IgD-negative memory B cell (primary cell): ENCODE results near the gene YBX1. TPM values are rescaled to one million over a fixed set of nuclear protein-coding genes. Genes with fewer than 3 reads are reported as not detected.
A peak's percentile ranks its signal among the peaks of the same experiment; 100 is the strongest.
"Not testable (repeated sequence)": the region's sequence is repeated elsewhere in the genome, so short reads cannot be mapped to it uniquely, and the experiment has no call there.

Experiments used
- H3K27ac Mint-ChIP-seq, 3 donors: one replicate each; pipeline ENCODE4 v1.8.0; 2020 to 2022; ENCODE audit warnings: mild to moderate bottlenecking in 3 of 3, mixed read lengths in 3 of 3, moderate library complexity in 1 of 3
- H3K27me3 Mint-ChIP-seq: one replicate; pipeline ENCODE4 v1.8.0; 2021; ENCODE audit warnings: mixed read lengths
- H3K36me3 Mint-ChIP-seq: one replicate; pipeline ENCODE4 v1.8.0; 2020; ENCODE audit warnings: mild to moderate bottlenecking, mixed read lengths
- H3K4me1 Mint-ChIP-seq, 3 donors: one replicate each; pipeline ENCODE4 v1.8.0; 2020 to 2022; ENCODE audit warnings: mixed read lengths in 3 of 3, mild to moderate bottlenecking in 1 of 3
- H3K4me3 Mint-ChIP-seq, 4 donors: one replicate each; pipeline ENCODE4 v1.8.0; 2020 to 2022; ENCODE audit warnings: mild to moderate bottlenecking in 4 of 4, mixed read lengths in 4 of 4, moderate library complexity in 3 of 4
- H3K9me3 Mint-ChIP-seq, 3 donors: one replicate each; pipeline ENCODE4 v1.8.0; 2020 to 2021; ENCODE audit warnings: mixed read lengths in 3 of 3, mild to moderate bottlenecking in 1 of 3
- polyA plus RNA-seq: library from polyadenylated mRNA; unstranded; fragments of 300-500 nt; fragmentation: Illumina TruSeq; gene quantifications from one replicate; pipeline ENCODE4 v1.2.3, GENCODE V29; 2021

The YBX1 gene
- polyA plus RNA-seq, 1 donor from 2014 or later, result 116 TPM

DNA sequence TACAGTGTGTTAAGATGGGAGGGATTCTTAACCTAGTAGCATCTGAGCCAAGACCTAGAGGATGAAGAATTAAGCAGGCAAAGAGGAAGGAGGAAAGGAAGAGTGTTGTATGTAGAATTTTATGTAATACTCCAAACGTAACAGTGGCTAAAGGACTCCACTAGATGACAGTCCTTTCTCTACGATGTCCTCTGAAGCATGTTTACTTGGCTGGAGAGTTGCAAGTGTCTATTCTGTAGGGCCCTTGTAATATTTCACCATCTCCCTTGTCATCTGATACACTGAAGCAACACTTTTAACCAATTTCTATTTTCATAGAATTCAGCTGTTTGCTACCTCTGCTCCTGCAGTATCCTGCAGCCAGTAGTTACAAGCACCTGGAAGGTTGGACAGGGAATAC lies 2.2 kb upstream of the YBX1 start:
- no peaks in the 10 kb centered on the region for H3K27me3 Mint-ChIP-seq
- peak overlapping the region in 2 of 3 donors; percentile 99 to 100 for H3K27ac Mint-ChIP-seq
- peaks cover 0 to 3% (median 0%) of the 10 kb centered on the region in 3 donors for H3K9me3 Mint-ChIP-seq
- H3K36me3 Mint-ChIP-seq, result peaks cover 2% of the 10 kb centered on the region
- peaks cover 27 to 32% (median 28%) of the 10 kb centered on the region in 3 donors for H3K4me1 Mint-ChIP-seq
- peak overlapping the region in 3 of 4 donors; percentile 18 to 92 (median 58) for H3K4me3 Mint-ChIP-seq

DNA sequence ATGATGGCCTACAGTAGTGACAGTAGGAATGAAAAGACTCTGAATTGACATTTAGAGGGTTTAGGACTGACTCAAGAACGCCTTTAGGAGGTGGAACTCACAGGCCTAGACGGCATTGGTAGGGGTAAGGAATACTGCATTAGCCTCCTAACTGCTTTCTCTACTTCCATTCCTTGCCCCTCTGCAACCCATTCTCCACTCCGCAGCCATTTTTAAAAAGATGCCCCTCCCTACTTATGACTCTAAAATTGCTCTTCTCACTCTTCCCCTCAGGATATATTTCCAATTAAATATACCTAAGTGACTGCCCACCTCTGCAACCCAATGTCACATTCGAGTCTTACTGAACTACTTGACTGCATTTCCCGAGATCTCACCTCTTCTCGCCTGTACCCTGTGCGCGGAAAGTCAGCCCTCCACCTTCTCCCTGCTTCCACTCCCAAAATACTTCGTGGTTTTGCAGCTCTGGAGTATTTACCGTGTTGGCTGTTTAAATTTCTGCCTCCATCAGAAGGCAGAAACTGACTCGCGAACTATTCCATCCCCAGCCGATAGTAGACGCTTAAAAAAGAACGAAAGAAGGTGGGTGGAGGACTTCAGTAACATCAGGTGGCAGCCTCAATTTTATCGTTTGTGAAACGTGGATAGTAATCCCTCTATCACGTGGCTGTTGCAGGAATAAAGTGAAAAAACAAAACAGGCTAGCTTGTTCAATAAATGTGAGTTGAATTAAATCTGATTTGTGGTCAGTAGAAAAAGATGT lies 1.1 kb upstream of the YBX1 start:
- H3K4me1 Mint-ChIP-seq, result peaks cover 31 to 41% (median 37%) of the 10 kb centered on the region in 3 donors
- H3K36me3 Mint-ChIP-seq, result no peaks in the 10 kb centered on the region

GRCh38 chr1:42682484-42682738 lies 193 bp downstream of the YBX1 start:
- peaks cover 41 to 52% (median 47%) of the 10 kb centered on the region in 3 donors for H3K4me1 Mint-ChIP-seq
- H3K36me3 Mint-ChIP-seq, H3K27me3 Mint-ChIP-seq, H3K9me3 Mint-ChIP-seq: not testable (repeated sequence)
- peak overlapping the region; percentile 92 to 100 (median 98) for H3K4me3 Mint-ChIP-seq
- peak overlapping the region; percentile 99 to 100 (median 100) for H3K27ac Mint-ChIP-seq

More for the DNA sequence above, 1.1 kb upstream of the YBX1 start:
- Mint-ChIP-seq H3K27me3 (no peaks in the 10 kb centered on the region), H3K27ac (peak overlapping the region; percentile 99 to 100 (median 100)), H3K9me3 (peaks cover 0 to 3% (median 0%) of the 10 kb centered on the region in 3 donors), H3K4me3 (peak overlapping the region; percentile 92 to 100 (median 98))

DNA sequence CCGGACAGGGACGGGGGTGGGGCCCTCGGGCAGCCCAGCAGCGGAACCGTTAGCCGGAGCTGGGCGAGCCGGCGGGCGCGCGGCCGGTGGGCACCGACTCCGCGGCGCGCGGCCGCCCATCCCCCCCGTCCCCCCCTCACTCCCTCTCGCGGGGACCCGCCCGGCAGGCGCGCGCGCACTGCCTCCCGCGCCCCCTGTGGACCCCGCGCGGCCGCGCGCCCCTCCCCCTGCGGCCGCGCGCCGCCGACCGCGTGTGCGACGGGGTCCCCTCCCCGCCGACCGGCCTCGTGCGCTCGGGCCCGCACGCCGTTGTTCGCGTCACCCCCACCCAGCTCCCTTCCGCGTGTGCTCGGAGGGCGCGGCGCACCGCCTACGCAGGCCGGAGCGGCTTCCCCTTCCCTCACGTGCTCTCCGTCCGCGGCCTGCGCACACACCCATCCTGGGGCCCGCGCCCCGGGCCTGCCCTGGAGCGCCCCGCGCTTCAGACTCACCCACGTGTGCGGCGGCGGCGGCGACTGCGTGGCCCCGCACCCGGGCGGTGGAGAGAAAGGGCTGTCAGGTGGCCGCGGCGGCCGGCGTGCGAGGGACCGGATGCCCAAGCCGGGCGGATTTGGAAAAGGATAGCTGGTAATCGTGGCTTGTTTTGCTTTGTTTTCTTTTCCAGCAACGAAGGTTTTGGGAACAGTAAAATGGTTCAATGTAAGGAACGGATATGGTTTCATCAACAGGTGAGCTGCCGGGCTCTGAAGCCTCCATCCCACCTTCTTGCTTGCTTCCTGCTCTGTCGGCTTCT lies 717 bp downstream of the YBX1 start:
- Mint-ChIP-seq H3K27ac (peak overlapping the region; percentile 90 to 100 (median 94)), H3K9me3 (peaks cover 0 to 3% (median 0%) of the 10 kb centered on the region in 3 donors), H3K27me3 (no peaks in the 10 kb centered on the region), H3K36me3 (no peaks in the 10 kb centered on the region), H3K4me3 (peak overlapping the region; percentile 91 to 99 (median 96)), H3K4me1 (peaks cover 45 to 58% (median 52%) of the 10 kb centered on the region in 3 donors)

- H3K4me3 Mint-ChIP-seq, result peak overlapping the region; percentile 91 to 99 (median 96)
These were observed 1.9 kb downstream of the YBX1 start for GRCh38 chr1:42684139-42684538.

GRCh38 chr1:42686418-42686817 lies 4.2 kb downstream of the YBX1 start:
- Mint-ChIP-seq H3K4me1 (peaks cover 69 to 81% (median 73%) of the 10 kb centered on the region in 3 donors), H3K4me3 (peak overlapping the region in 3 of 4 donors; percentile 48 to 60 (median 56)), H3K36me3 (no peaks in the 10 kb centered on the region), H3K9me3 (peaks cover 0 to 3% (median 0%) of the 10 kb centered on the region in 3 donors), H3K27me3 (no peaks in the 10 kb centered on the region), H3K27ac (peak overlapping the region in 1 of 3 donors; percentile 67)

More at GRCh38 chr1:42684139-42684538, 1.9 kb downstream of the YBX1 start:
- no peaks in the 10 kb centered on the region for H3K27me3 Mint-ChIP-seq
- peaks cover 55 to 67% (median 62%) of the 10 kb centered on the region in 3 donors for H3K4me1 Mint-ChIP-seq
- peak overlapping the region; percentile 90 to 100 (median 94) for H3K27ac Mint-ChIP-seq
- peaks cover 0 to 3% (median 0%) of the 10 kb centered on the region in 3 donors for H3K9me3 Mint-ChIP-seq
- no peaks in the 10 kb centered on the region for H3K36me3 Mint-ChIP-seq

DNA sequence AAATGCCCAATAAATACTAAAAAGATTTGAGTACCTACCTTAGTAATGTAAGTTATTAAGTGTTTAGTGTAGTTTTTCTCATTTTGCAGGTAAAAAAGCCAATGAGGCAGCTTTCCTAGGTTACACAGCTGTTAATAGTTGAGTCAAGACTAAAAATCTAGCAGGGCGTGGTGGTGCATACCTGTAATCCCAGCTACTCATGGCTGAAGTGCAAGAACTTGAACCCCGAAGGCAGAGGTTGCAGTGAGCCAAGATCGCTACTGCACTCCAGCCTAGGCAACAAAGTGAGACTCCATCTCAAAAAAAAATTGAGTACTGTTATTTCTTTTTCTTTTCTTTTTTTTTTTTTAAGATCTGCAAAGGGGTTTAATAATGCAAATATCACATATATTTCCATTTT lies 7.7 kb downstream of the YBX1 start:
- H3K36me3 Mint-ChIP-seq, result no peaks in the 10 kb centered on the region
- H3K9me3 Mint-ChIP-seq, result no peaks in the 10 kb centered on the region
- H3K4me1 Mint-ChIP-seq, result peaks cover 67 to 80% (median 73%) of the 10 kb centered on the region in 3 donors
- H3K4me3 Mint-ChIP-seq, result peak overlapping the region in 2 of 4 donors; percentile 53 to 82
- H3K27me3 Mint-ChIP-seq, result no peaks in the 10 kb centered on the region
- no peak overlapping the region for H3K27ac Mint-ChIP-seq

- Mint-ChIP-seq H3K27me3 (no peaks in the 10 kb centered on the region), H3K36me3 (no peaks in the 10 kb centered on the region), H3K27ac (peak overlapping the region; percentile 63 to 83 (median 65)), H3K9me3 (no peaks in the 10 kb centered on the region), H3K4me3 (peak overlapping the region in 2 of 4 donors; percentile 30 to 72), H3K4me1 (peaks cover 61 to 73% (median 67%) of the 10 kb centered on the region in 3 donors)
These were observed 8.4 kb downstream of the YBX1 start for GRCh38 chr1:42690477-42691156.

DNA sequence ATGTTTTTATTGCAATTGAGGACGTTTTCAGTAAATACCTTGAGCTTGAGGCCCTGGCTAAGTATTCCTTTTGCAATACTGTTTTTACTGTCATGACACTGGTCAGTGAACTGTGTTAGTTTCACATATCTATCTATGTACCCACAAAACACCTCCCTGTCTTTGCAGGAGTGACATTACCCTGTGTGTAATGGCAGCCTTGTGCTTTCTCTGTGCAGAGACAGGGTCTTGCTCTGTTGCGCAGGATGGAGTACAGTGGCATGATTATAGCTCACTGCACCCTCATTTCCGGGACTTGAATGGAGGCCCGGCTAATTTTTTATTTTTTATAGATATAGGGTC lies 8.9 kb downstream of the YBX1 start:
- no peaks in the 10 kb centered on the region for H3K9me3 Mint-ChIP-seq
- peak overlapping the region in 2 of 4 donors; percentile 25 to 72 for H3K4me3 Mint-ChIP-seq
- no peaks in the 10 kb centered on the region for H3K36me3 Mint-ChIP-seq
- peak overlapping the region; percentile 63 to 83 (median 65) for H3K27ac Mint-ChIP-seq
- H3K27me3 Mint-ChIP-seq, result no peaks in the 10 kb centered on the region
- H3K4me1 Mint-ChIP-seq, result peaks cover 61 to 73% (median 63%) of the 10 kb centered on the region in 3 donors

DNA sequence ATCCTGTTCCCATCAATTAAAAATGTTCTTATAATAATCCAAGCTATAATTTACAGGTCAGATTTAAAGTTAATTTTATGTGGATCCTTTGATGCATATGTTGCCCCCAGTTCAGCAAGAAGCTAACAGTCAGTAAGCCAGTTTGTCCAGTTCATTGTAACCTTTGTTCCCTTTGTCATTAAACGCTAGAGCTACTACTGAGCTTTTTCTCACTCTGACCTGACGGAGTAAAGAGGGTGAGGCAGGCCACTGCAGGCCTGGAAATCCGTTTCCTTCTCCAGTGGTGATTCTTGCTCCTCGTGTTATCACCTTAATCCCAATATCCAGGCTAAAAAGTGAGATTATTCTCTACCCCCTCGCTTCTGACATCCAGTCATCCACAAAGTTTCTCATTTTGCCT lies 10.2 kb downstream of the YBX1 start:
- Mint-ChIP-seq H3K9me3 (no peaks in the 10 kb centered on the region), H3K36me3 (no peaks in the 10 kb centered on the region), H3K27ac (peak overlapping the region; percentile 3 to 75 (median 33)), H3K4me3 (peak overlapping the region in 1 of 4 donors; percentile 45), H3K27me3 (no peaks in the 10 kb centered on the region), H3K4me1 (peaks cover 50 to 64% (median 52%) of the 10 kb centered on the region in 3 donors)

DNA sequence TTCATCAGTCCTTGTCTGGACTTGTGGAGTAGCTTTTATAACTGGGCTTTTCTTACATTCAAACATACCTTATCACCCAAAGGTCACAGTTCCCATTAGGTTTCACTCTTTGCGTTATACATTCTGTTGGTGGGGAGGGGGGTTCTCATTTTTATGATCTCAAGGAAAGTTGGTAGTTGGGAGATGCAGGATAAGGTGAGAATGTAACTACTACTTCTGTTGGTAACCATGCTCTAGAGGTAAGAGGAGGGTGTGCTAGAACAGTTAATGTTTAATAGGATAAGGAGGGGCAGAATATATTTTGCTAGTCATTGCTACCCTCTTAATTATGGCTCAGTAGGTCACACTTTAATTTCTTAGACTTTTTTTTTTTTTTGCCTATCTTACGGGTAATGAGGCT lies 10.7 kb downstream of the YBX1 start:
- H3K9me3 Mint-ChIP-seq, result no peaks in the 10 kb centered on the region
- H3K27ac Mint-ChIP-seq, result peak overlapping the region; percentile 3 to 75 (median 33)
- H3K27me3 Mint-ChIP-seq, result no peaks in the 10 kb centered on the region
- peak overlapping the region in 1 of 4 donors; percentile 23 for H3K4me3 Mint-ChIP-seq
- peaks cover 46 to 60% (median 48%) of the 10 kb centered on the region in 3 donors for H3K4me1 Mint-ChIP-seq
- H3K36me3 Mint-ChIP-seq, result no peaks in the 10 kb centered on the region

DNA sequence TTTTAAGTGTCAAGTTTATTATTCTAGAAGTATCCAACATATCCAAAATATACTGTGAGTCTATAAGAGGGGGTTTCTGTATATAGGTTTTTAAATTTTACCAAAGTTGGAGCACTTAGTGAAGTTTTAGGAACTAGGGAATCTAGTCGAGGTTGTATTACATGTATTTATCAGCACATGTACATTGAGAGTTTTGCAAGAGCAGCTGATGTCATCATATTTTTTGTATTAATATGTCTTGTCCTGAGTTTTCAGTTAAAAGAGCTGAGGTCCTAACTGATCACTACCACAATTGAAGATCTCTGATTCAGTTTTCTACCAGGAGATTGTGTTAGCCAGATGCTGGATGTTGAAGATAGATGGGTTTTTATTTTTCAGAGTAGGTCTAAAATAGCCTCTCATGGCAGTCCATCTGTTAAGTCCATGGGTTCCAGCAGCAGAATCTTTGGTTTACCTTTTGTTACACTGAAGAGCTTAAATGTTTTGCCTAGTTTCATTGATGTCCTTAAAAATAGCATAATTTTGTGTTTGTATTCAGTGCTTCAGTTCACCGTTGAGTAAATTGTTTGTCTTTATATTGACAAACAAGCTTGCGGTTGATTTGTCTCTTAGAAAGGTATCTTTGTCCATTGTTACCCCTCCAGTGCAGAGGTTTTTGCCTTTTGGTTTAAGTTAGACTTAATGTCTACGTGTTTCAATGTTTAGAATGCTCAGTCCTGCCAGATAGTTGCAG lies 16.0 kb downstream of the YBX1 start:
- Mint-ChIP-seq H3K27ac (no peak overlapping the region), H3K9me3 (no peaks in the 10 kb centered on the region), H3K36me3 (peaks cover 2% of the 10 kb centered on the region), H3K4me3 (no peak overlapping the region), H3K4me1 (peaks cover 2 to 10% (median 5%) of the 10 kb centered on the region in 3 donors), H3K27me3 (no peaks in the 10 kb centered on the region)

DNA sequence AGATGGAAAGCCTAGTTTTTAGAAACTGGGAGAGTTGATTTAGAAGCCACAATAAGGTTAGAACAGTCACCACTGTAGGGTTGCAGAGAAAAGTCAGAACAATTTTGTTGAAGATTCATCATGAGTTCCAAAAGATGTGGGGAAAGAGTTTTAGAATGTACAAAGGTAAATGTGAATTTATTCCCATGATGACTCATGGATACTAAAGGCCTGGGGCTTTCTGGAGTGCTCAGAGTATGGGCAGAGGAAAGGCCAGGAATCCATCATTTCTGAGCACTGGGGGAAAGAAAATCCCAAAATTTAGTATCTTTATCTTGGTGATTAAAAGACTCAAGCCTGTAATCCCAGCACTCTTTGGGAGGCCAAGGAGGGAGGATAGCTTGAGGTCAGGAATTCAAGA lies 17.8 kb downstream of the YBX1 start:
- H3K27me3 Mint-ChIP-seq, result no peaks in the 10 kb centered on the region
- peaks cover 6% of the 10 kb centered on the region for H3K36me3 Mint-ChIP-seq
- no peak overlapping the region for H3K4me3 Mint-ChIP-seq
- peak overlapping the region in 2 of 3 donors; percentile 65 to 91 for H3K27ac Mint-ChIP-seq
- peaks cover 0 to 4% (median 2%) of the 10 kb centered on the region in 3 donors for H3K4me1 Mint-ChIP-seq
- no peaks in the 10 kb centered on the region for H3K9me3 Mint-ChIP-seq

DNA sequence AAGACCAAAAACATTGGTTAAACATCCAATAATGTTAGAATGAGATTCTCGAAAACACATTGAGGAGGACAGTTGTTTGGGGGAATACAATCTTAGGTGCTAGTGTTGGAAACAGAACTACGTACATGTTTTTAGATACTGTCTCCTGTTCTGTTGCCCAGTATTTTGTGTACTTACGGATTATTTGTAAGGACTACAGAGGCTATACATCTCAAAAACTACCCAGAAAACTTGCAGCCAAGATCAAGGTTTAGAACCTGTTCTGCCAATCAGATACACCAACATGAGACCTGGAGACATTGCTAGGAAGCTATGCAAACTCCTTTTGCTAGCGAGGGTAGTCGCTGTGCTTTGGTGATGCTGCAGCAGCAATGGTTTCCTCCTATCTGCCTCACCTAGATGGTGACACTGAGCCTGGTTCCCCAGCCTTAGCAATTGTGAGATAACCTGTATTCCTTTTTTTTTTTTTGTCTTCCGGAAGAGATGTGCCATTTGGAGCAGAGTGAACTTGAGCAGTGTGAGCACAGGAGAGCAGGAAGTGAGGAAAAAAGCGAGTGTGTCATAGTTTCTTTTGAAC lies 21.8 kb downstream of the YBX1 start:
- H3K27ac Mint-ChIP-seq, result peak overlapping the region in 2 of 3 donors; percentile 61 to 70
- no peaks in the 10 kb centered on the region for H3K27me3 Mint-ChIP-seq
- peaks cover 0 to 3% (median 0%) of the 10 kb centered on the region in 3 donors for H3K4me1 Mint-ChIP-seq
- peaks cover 0 to 7% (median 0%) of the 10 kb centered on the region in 3 donors for H3K9me3 Mint-ChIP-seq
- no peak overlapping the region for H3K4me3 Mint-ChIP-seq
- H3K36me3 Mint-ChIP-seq, result peaks cover 19% of the 10 kb centered on the region
